ENCODE measurements around the gene OSBPL2. TPM values are rescaled to one million over a fixed set of nuclear protein-coding genes. Genes with fewer than 3 reads are reported as not detected.

Gene OSBPL2
- total RNA-seq, 2 experiments from 2014 or later, result 52.8 to 54.4 TPM

DNA sequence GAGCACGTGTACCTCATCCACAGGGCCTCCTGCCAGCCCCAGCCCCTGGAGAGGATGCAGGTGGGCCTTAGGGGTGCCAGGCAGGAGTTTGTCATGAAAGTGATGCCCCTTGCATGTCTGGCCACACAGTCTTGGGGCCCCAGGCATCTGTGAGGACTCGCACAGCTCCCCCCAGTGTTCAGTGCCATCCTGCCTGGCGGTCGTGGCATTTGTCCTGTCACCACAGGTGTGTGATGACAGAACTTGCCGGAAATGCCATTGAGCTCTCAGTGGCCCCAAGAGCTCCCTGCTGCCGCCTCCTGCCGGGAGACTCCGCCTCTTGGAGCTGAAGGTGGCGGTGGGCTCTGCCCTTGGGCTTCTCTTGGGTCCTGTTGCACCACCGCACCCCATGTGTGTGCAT is 33.9 kb downstream of the OSBPL2 start:
- no peak overlapping the region for H3K4me3 ChIP-seq (ENCODE audit: low read length)
- H3K27me3 Mint-ChIP-seq, result no peaks in the 10 kb centered on the region
- no peak for TF ChIP-seq CTCF (IDR thresholded peaks at IDR 0.05)
- intact Hi-C loops (cut with DNase I, micrococcal nuclease), result no loop called here
- DNase-seq (no peak), ATAC-seq (ENCODE audit: poor library complexity) (no peak)
- no peak overlapping the region for H3K27ac ChIP-seq (ENCODE audit: low read depth in 1 of 2, low read length in 2 of 2)
- H3K4me1 ChIP-seq (ENCODE audit: insufficient read depth, low read length), result no peaks in the 10 kb centered on the region
- H3K36me3 Mint-ChIP-seq (ENCODE audit: low read depth), result peaks cover 60% of the 10 kb centered on the region
- H3K27me3 ChIP-seq (ENCODE audit: control insufficient read depth in 1 of 2, insufficient read depth in 2 of 2, low read length in 2 of 2), result no peaks in the 10 kb centered on the region
- no peaks in the 10 kb centered on the region for H3K9me3 Mint-ChIP-seq
- H3K36me3 ChIP-seq (ENCODE audit: insufficient read depth, low read length), result peaks cover 50% of the 10 kb centered on the region
- H3K27ac Mint-ChIP-seq, result no peak overlapping the region
- CTCF ChIA-PET, result no interaction called here
- H3K9me3 ChIP-seq (ENCODE audit: control insufficient read depth in 1 of 2, insufficient read depth in 1 of 2, low read length in 2 of 2), result no peaks in the 10 kb centered on the region
- H3K4me3 Mint-ChIP-seq, result no peak overlapping the region
- POLR2A ChIA-PET, result no interaction called here
- H3K4me1 Mint-ChIP-seq (ENCODE audit: low read depth), result no peaks in the 10 kb centered on the region

DNA sequence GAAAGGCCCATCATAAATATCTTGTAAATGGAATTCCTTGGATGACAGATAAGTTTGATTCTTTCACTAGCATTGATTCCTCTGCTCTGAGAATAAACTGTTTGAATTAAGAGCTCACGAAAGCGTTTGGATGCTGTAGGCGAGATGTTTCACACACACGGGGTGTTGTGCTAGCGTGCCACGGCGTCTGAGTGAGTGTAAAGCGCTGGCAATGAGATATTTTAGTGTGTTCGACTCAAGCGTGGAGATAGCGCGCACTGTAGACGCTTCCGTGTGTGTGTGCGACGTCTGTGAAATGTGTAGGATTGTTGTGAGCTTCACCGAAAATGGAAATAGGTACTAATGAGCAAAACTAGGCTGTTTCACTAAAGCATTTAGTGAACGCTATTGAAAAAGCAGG is 35.1 kb downstream of the OSBPL2 start:
- Histone ChIP-seq H3K27ac (ENCODE audit: low read depth in 1 of 2, low read length in 2 of 2) (no peak overlapping the region), H3K4me3 (ENCODE audit: low read length) (no peak overlapping the region), H3K36me3 (ENCODE audit: insufficient read depth, low read length) (peaks cover 46% of the 10 kb centered on the region), H3K9me3 (ENCODE audit: control insufficient read depth in 1 of 2, insufficient read depth in 1 of 2, low read length in 2 of 2) (no peaks in the 10 kb centered on the region), H3K4me1 (ENCODE audit: insufficient read depth, low read length) (no peaks in the 10 kb centered on the region), H3K27me3 (ENCODE audit: control insufficient read depth in 1 of 2, insufficient read depth in 2 of 2, low read length in 2 of 2) (no peaks in the 10 kb centered on the region)
- Mint-ChIP-seq H3K36me3 (ENCODE audit: low read depth) (peaks cover 66% of the 10 kb centered on the region), H3K9me3 (no peaks in the 10 kb centered on the region), H3K27me3 (no peaks in the 10 kb centered on the region), H3K27ac (no peak overlapping the region), H3K4me3 (no peak overlapping the region), H3K4me1 (ENCODE audit: low read depth) (no peaks in the 10 kb centered on the region)
- no peak for ATAC-seq (ENCODE audit: poor library complexity)
- CTCF ChIA-PET, result no interaction called here
- no peak for TF ChIP-seq CTCF (IDR thresholded peaks at IDR 0.05)
- POLR2A ChIA-PET, result no interaction called here
- intact Hi-C loops (cut with DNase I, micrococcal nuclease), result no loop called here
- DNase-seq, result no peak

GRCh38 chr20:62274332-62274950 is 36.1 kb downstream of the OSBPL2 start:
- no peak overlapping the region for H3K4me3 Mint-ChIP-seq
- no peaks in the 10 kb centered on the region for H3K9me3 Mint-ChIP-seq
- H3K27me3 ChIP-seq (ENCODE audit: control insufficient read depth in 1 of 2, insufficient read depth in 2 of 2, low read length in 2 of 2), result no peaks in the 10 kb centered on the region
- H3K4me1 ChIP-seq (ENCODE audit: insufficient read depth, low read length), result no peaks in the 10 kb centered on the region
- H3K4me1 Mint-ChIP-seq (ENCODE audit: low read depth), result no peaks in the 10 kb centered on the region
- peaks cover 52% of the 10 kb centered on the region for H3K36me3 ChIP-seq (ENCODE audit: insufficient read depth, low read length)
- ATAC-seq (ENCODE audit: poor library complexity) (no peak), DNase-seq (no peak)
- ChIA-PET CTCF (no interaction called here), POLR2A (no interaction called here)
- H3K4me3 ChIP-seq (ENCODE audit: low read length), result no peak overlapping the region
- no peaks in the 10 kb centered on the region for H3K9me3 ChIP-seq (ENCODE audit: control insufficient read depth in 1 of 2, insufficient read depth in 1 of 2, low read length in 2 of 2)
- intact Hi-C loops (cut with DNase I, micrococcal nuclease), result no loop called here
- TF ChIP-seq CTCF (IDR thresholded peaks at IDR 0.05), result no peak
- no peak overlapping the region for H3K27ac ChIP-seq (ENCODE audit: low read depth in 1 of 2, low read length in 2 of 2)
- H3K27me3 Mint-ChIP-seq, result no peaks in the 10 kb centered on the region
- H3K27ac Mint-ChIP-seq, result no peak overlapping the region
- H3K36me3 Mint-ChIP-seq (ENCODE audit: low read depth), result peaks cover 69% of the 10 kb centered on the region
